Activated CD4-positive, alpha-beta T cell treated with anti-CD3 and anti-CD28 coated beads, Interleukin-2, amount 50 U/mL, for 48 hours (primary cell): ENCODE results near the gene GALP.
A peak's percentile ranks its signal among the peaks of the same experiment; 100 is the strongest.
"Not testable (repeated sequence)": the region's sequence is repeated elsewhere in the genome, so short reads cannot be mapped to it uniquely, and the experiment has no call there.

Experiments used
- DNase-seq, 2 experiments: peaks; one replicate each; pipeline ENCODE4 v3.0.0-alpha.2; 2020

GALP gene

GRCh38 chr19:56148955-56149655 is 26.7 kb upstream of the GALP start:
- DNase-seq = not testable (repeated sequence)

GRCh38 chr19:56149656-56150038 is 26.2 kb upstream of the GALP start:
- no peak for DNase-seq

- DNase-seq = no peak
Measured at GRCh38 chr19:56150358-56150757, 25.4 kb upstream of the GALP start.

GRCh38 chr19:56152644-56153043 is 23.2 kb upstream of the GALP start:
- no peak for DNase-seq

- DNase-seq = no peak
Measured at GRCh38 chr19:56153507-56153906, 22.3 kb upstream of the GALP start.

GRCh38 chr19:56155124-56155687 is 20.6 kb upstream of the GALP start:
- peak in 1 of 2 experiments; percentile 11 for DNase-seq

GRCh38 chr19:56156768-56157167 is 19.0 kb upstream of the GALP start:
- DNase-seq = no peak

- no peak for DNase-seq
Measured at GRCh38 chr19:56158170-56158757, 17.5 kb upstream of the GALP start.

- DNase-seq = no peak
Measured at GRCh38 chr19:56159009-56159559, 16.7 kb upstream of the GALP start.

- no peak for DNase-seq
Measured at GRCh38 chr19:56159622-56160271, 16.1 kb upstream of the GALP start.

- no peak for DNase-seq
Measured at GRCh38 chr19:56161534-56161933, 14.3 kb upstream of the GALP start.

GRCh38 chr19:56162258-56162657 is 13.6 kb upstream of the GALP start:
- DNase-seq = peak in 1 of 2 experiments; percentile 10

- DNase-seq = no peak
Measured at GRCh38 chr19:56163097-56163496, 12.7 kb upstream of the GALP start.

- no peak for DNase-seq
Measured at GRCh38 chr19:56167064-56167578, 8.7 kb upstream of the GALP start.

GRCh38 chr19:56170261-56170660 is 5.5 kb upstream of the GALP start:
- no peak for DNase-seq

GRCh38 chr19:56174086-56174485 is 1.7 kb upstream of the GALP start:
- no peak for DNase-seq

GRCh38 chr19:56174550-56174949 is 1.3 kb upstream of the GALP start:
- no peak for DNase-seq

GRCh38 chr19:56176310-56176709 is 502 bp downstream of the GALP start:
- DNase-seq = not testable (repeated sequence)

GRCh38 chr19:56176881-56177280 is 1.1 kb downstream of the GALP start:
- DNase-seq = no peak

- no peak for DNase-seq
Measured at GRCh38 chr19:56177564-56178243, 1.9 kb downstream of the GALP start.

- DNase-seq = no peak
Measured at GRCh38 chr19:56189785-56190184, 14.0 kb downstream of the GALP start.

- no peak for DNase-seq
Measured at GRCh38 chr19:56191115-56191514, 15.3 kb downstream of the GALP start.

GRCh38 chr19:56191711-56192110 is 15.9 kb downstream of the GALP start:
- DNase-seq = no peak
